Tongue (tissue), 2 donors: ENCODE measurements around the gene TLR7. TPM values are rescaled to one million over a fixed set of nuclear protein-coding genes. Genes with fewer than 3 reads are reported as not detected.

ENCODE experiments used
- DNase-seq: peaks from one replicate; pipeline ENCODE4 v3.0.0-alpha.2; 2015
- total RNA-seq: library from RNA; depleted of rRNA; stranded (reverse); fragments of >200 nt; gene quantifications from one replicate; pipeline ENCODE4 v1.2.3, GENCODE V29; 2014

TLR7 gene
- total RNA-seq, 1 donor from 2014 or later, result 1.2 TPM

DNA sequence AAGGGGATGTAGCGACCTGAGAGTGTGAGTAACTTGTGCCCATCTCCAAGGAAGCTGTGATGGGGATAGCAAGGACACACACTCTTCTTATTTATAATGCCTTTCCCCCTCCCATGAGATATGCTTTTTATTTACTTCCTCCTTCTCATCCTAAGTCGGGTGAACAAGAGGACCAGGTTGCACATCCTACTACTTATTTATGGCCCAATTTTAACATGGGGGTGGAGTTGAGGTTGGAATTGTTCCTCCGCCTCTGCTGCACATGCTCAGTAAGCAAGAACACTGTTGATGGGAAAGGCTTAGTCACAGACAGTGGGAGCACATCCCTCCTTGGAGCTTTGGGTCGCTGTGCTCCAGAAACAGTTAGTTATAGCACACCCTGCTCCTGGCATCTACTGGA, 24.3 kb downstream of the TLR7 start:
- no peak for DNase-seq

DNA sequence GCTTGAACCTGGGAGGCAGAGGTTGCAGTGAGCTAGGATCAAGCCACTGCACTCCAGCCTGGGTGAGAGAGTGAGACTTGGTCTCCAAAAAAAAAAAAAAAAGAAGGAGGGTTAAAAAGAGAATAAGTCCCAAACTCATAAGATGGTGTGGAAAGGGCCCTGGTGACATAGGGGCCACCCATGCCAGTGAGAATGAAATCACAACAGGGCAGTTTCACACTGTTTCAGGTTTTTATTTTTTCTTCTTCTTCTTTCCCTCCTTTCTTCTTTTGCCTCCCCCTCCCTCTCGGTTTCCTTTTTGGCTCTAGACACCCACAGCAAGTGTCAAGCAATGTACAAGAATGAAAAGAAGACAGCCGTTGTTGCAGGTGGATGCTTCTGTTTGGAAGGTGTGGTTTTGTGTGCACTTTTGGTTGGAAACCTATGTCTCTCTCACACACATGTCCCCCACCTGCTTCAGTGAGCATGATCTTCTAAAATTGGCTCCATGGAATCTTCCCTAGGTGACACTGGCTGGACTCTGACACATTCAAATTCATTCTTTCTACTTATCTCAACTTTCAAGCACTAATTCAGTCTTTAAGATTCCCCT, 25.1 kb downstream of the TLR7 start:
- DNase-seq, result no peak

GRCh38 chrX:12892716-12893115, 25.8 kb downstream of the TLR7 start:
- DNase-seq, result no peak

DNA sequence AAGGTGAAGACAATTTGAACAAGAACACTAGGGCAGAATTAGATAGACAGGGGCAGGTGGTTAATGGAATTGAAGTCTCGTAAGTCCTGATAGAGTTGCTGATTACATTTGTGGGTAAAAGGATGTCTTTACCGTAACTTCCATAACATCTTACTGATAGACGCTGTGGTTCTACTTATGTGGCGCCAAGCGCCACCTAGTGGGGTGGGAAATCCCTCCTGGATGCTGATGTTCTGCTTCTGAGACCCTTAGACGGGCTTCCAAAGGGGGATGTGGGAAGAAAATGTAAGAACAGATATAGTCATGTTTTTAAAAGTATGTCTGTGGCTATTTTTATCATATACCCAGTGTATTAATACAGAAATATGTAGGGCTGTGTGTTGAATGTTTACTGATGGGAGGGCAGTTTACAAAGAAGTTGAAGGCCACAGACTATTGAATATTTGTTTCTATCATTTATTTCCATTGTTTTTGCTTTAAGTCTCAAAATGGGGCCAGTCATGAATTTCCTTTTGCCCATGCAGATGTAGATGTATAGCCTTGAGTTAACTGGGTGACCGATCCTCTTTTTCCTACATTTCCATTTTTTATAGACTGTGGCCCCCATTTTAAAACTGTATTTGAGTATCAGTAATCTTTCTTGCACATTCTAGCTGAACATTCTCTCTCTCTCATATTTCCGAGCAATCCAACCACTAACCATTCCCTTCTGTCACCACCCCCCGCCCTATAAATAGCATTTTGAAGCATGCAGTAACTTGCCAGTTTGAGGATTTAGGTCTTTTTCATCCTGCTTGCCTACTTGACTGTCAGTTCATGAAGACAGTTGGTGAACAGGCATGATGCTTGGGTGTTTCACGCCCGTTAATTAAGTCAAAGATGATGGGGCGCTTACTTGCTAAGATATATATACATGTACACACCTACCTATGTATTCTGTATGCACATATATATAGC, 27.5 kb downstream of the TLR7 start:
- DNase-seq, result peak; percentile 35

GRCh38 chrX:12895866-12896265, 29.0 kb downstream of the TLR7 start:
- no peak for DNase-seq

DNA sequence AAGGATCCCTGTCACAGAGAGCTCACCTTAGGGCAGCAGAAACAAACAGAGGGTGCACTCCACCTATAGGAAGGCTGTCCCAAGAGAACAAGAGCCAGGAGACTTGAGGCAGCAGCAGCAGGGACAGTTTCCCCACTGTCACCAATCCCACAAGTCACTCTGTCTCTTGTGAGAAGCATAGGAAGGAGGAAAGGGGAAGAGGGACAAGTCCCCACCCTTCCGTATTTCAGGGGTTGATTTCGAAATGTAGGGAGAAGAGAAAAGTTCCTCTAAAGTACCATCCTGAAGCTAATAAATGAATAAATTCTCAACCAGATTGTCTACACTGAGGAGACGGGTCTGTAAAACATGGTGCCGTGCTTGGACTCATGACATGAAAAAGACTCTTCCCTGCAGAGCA, 30.1 kb downstream of the TLR7 start:
- no peak for DNase-seq

- no peak for DNase-seq
Measured at GRCh38 chrX:12898073-12898472, 31.2 kb downstream of the TLR7 start.

DNA sequence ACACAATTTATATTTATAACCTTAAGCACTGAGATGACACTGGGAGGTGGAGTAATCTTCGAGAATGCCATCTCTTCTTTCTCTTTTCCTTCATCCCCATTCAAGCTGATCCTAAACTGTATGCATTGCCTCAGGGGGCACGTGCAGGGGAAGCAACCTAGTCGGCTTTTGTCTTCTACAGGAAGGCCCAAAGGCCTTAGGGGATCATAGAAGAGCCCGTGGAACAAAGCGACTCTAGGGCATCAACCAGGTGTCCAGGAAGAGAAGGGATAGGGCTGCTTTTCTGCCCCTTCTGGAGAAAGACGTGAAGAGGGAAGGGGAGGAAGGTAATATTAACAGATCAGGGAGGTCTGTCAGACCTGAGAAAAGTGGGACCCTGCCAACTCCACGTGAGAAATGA, 32.6 kb downstream of the TLR7 start:
- no peak for DNase-seq

GRCh38 chrX:12901486-12901885, 34.6 kb downstream of the TLR7 start:
- peak; percentile 65 for DNase-seq

DNA sequence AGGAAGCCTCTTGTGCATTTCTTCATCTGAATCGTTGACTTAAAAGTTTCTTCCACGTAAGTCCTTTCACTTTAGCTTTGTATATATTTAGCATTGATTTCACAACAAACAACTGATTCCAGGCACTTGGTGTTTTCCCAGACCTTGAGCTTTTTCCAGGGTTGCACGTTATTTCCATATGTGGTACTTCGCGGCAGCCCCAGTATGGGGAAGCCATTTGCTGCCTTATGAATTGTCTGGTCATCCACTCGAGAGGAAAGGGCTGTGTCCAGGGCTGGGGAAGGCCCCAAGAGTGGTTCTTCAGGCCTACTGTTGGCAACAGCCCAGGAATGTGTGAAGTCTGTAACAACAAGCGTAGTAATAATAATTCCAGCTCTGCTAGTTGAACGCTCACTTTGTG, 36.8 kb downstream of the TLR7 start:
- peak; percentile 4 for DNase-seq

GRCh38 chrX:12906046-12906761, 39.3 kb downstream of the TLR7 start, which contains the start of gene TLR8:
TSS of gene TLR8 (plus strand) at chrX:12906620. CDS start at chrX:12906707, 87 bp downstream.
- DNase-seq, result no peak

GRCh38 chrX:12910423-12911121, 43.7 kb downstream of the TLR7 start:
- DNase-seq, result no peak

- DNase-seq, result no peak
Measured at GRCh38 chrX:12911122-12911470, 44.2 kb downstream of the TLR7 start.

DNA sequence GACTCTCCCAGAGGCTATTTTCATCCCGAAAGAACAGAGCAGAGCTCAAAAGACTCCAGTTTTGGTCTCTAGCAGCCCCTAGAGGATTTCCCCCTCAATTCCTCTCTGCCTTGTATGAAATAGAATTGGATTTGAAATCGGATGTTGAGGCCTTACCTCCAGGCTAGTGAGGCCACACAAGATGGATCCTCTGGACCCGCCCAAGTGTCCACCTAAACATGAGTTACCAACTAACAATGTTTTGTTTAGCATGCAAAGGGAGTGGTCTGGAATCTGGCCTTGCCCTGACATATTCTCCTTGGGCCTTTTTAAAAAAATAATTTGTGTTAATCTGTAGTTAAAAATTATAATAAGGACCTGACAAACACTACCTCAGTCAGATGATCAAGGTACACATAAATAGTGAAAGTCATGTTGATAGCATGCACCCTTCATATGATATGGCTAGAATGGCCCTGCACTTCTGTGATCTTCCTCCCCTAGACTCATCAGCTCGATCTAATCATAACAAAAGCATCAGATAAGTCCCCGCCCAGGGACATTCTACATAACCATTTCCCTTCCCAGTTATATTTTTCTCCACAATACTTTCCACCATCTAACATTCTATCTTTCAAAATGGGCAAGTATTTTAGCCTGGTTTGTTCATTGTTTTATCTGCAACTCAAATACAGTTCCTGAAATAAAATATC, 46.1 kb downstream of the TLR7 start:
- DNase-seq, result no peak

- no peak for DNase-seq
Measured at GRCh38 chrX:12917753-12918152, 50.9 kb downstream of the TLR7 start.

DNA sequence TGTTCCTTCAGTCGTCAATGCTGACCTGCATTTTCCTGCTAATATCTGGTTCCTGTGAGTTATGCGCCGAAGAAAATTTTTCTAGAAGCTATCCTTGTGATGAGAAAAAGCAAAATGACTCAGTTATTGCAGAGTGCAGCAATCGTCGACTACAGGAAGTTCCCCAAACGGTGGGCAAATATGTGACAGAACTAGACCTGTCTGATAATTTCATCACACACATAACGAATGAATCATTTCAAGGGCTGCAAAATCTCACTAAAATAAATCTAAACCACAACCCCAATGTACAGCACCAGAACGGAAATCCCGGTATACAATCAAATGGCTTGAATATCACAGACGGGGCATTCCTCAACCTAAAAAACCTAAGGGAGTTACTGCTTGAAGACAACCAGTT, 52.2 kb downstream of the TLR7 start:
- no peak for DNase-seq

- no peak for DNase-seq
Measured at GRCh38 chrX:12919620-12920019, 52.7 kb downstream of the TLR7 start.

DNA sequence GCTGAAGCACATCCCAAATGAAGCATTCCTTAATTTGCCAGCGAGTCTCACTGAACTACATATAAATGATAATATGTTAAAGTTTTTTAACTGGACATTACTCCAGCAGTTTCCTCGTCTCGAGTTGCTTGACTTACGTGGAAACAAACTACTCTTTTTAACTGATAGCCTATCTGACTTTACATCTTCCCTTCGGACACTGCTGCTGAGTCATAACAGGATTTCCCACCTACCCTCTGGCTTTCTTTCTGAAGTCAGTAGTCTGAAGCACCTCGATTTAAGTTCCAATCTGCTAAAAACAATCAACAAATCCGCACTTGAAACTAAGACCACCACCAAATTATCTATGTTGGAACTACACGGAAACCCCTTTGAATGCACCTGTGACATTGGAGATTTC, 54.1 kb downstream of the TLR7 start:
- no peak for DNase-seq

DNA sequence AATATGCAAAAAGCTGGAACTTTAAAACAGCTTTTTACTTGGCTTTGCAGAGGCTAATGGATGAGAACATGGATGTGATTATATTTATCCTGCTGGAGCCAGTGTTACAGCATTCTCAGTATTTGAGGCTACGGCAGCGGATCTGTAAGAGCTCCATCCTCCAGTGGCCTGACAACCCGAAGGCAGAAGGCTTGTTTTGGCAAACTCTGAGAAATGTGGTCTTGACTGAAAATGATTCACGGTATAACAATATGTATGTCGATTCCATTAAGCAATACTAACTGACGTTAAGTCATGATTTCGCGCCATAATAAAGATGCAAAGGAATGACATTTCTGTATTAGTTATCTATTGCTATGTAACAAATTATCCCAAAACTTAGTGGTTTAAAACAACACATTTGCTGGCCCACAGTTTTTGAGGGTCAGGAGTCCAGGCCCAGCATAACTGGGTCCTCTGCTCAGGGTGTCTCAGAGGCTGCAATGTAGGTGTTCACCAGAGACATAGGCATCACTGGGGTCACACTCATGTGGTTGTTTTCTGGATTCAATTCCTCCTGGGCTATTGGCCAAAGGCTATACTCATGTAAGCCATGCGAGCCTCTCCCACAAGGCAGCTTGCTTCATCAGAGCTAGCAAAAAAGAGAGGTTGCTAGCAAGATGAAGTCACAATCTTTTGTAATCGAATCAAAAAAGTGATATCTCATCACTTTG, 55.2 kb downstream of the TLR7 start:
- DNase-seq, result no peak

DNA sequence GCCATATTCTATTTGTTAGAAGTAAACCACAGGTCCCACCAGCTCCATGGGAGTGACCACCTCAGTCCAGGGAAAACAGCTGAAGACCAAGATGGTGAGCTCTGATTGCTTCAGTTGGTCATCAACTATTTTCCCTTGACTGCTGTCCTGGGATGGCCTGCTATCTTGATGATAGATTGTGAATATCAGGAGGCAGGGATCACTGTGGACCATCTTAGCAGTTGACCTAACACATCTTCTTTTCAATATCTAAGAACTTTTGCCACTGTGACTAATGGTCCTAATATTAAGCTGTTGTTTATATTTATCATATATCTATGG, 55.7 kb downstream of the TLR7 start:
- DNase-seq, result no peak

GRCh38 chrX:12929701-12930100, 62.8 kb downstream of the TLR7 start:
- no peak for DNase-seq
